ENCODE data around the gene RAMACL. TPM values are rescaled to one million over a fixed set of nuclear protein-coding genes. Genes with fewer than 3 reads are reported as not detected.

Gene RAMACL
- total RNA-seq, 6 experiments from 2014 or later = 0.19 to 1.4 (median 0.65) TPM

DNA sequence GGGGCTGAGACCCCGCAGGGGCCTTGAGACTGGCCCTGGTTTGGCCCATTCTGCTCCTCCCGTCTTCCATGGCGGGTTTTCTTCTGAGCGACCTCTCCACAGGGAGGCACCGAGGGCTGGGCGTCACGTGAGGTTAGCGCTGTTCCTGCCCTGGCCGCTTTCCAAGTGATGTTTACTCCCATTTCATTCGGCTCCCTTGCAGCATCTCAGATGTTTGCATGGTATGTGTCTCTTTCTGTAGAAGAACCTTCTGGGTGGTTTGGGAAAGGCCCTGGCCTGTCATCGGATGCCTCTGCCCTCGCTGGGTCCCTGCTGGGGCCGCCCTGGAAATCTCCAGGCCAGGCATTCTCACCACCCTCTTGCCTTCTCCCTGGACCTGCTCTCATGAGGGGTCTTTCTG is 17.3 kb downstream of the RAMACL start:
- 77% methylated on average over 10 of the region's 13 CpGs for WGBS (ENCODE audit: insufficient coverage, low coverage, low lambda C conversion rate, missing lambda C conversion rate)

DNA sequence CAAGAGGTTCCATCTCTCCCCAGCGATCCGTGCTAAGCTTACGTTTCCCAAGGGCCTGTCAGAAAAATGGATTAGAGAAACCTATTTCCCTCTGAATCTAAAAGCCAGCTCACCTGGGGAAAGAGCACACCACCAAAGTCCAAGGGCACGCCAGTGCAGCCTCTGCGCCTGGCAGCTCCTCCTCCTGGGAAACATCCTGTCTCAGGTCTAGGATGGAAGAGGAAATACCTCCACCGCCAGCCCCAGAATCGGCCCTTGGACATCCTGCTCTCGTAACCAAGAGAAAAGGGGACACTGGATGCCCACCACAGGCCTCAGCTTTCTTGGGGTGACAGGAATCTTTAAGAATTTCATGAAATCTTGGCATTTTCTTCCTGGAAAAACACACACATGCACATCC is 18.7 kb downstream of the RAMACL start:
- no peaks in the 10 kb centered on the region for H3K9me3 ChIP-seq
- no peaks in the 10 kb centered on the region for H3K36me3 ChIP-seq
- no peak overlapping the region for H3K27ac ChIP-seq
- H3K4me3 ChIP-seq = no peak overlapping the region
- intact Hi-C loops (cut with DNase I) = no loop called here
- H3K4me1 ChIP-seq = no peaks in the 10 kb centered on the region
- no peaks in the 10 kb centered on the region for H3K27me3 ChIP-seq
- ATAC-seq = no peak
- TF ChIP-seq POLR2A (IDR thresholded peaks at IDR 0.05) (no peak), CTCF (IDR thresholded peaks at IDR 0.05) (no peak)
- WGBS (ENCODE audit: insufficient coverage, low coverage, low lambda C conversion rate, missing lambda C conversion rate) = 73% methylated on average over 7 of the region's 8 CpGs
- DNase-seq = no peak

More for the DNA sequence above, 17.3 kb downstream of the RAMACL start:
- Histone ChIP-seq H3K27me3 (no peaks in the 10 kb centered on the region), H3K27ac (no peak overlapping the region), H3K36me3 (no peaks in the 10 kb centered on the region), H3K9me3 (no peaks in the 10 kb centered on the region), H3K4me1 (no peaks in the 10 kb centered on the region), H3K4me3 (no peak overlapping the region)
- intact Hi-C loops (cut with DNase I) = no loop called here
- no peak for ATAC-seq
- peak in 1 of 3 donors; percentile 37 for DNase-seq
- TF ChIP-seq CTCF (IDR thresholded peaks at IDR 0.05) = no peak
- no peak for TF ChIP-seq POLR2A (IDR thresholded peaks at IDR 0.05)

GRCh38 chr6:166567107-166567506 is 19.4 kb downstream of the RAMACL start:
- ATAC-seq (no peak), DNase-seq (no peak)
- WGBS (ENCODE audit: insufficient coverage, low coverage, low lambda C conversion rate, missing lambda C conversion rate) = 80% methylated on average over 5 of the region's 8 CpGs
- Histone ChIP-seq H3K36me3 (no peaks in the 10 kb centered on the region), H3K27me3 (no peaks in the 10 kb centered on the region), H3K9me3 (no peaks in the 10 kb centered on the region), H3K4me3 (no peak overlapping the region), H3K4me1 (no peaks in the 10 kb centered on the region), H3K27ac (no peak overlapping the region)
- no peak for TF ChIP-seq CTCF (IDR thresholded peaks at IDR 0.05)
- TF ChIP-seq POLR2A (IDR thresholded peaks at IDR 0.05) = no peak
- intact Hi-C loops (cut with DNase I) = no loop called here

DNA sequence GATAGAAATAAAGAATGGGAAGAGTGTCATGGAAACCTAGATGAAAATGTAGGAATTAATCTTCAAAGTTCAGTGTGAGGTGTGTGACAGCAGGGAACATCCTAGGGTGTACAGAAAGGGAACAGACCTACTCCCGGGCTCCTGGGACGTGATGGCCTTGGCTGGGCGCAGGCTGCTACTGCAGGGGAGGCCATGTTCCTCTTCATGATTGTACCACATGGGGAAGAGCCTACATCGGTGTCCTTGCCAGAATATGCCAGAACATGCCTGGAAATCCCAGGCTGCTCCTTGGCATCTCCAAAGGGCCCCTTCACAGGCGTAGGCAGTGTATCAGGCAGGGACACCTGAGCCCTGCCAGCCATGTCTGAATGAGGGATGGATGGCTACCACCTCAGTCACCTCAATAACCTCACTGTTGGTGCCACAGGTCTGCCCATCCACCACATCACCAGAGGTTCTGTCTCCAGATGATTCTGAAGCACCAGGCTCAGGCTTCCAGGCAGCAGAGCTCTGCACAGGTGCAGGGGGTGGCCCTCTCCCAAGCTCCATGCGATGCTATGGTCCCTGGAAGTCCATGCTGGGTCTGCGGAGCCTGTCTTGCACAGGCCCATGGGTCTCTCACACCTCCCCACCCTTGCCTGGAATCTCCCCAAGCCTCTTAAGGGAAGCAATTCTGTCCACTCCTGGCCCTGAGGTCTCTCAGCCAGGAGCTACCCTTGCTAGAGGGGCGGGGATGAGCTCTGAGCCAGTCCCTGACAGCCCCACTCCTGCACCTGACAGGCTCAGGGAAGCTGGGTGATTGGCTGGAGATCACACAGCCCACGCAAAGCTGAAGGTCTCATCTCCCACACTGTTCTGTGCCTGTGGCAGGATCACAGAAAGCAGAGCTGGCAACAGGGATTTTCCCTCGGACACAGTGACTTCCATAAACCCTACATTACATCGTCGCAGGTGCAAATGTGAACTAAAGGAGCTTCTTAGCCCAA is 20.2 kb downstream of the RAMACL start:
- DNase-seq (no peak), ATAC-seq (no peak)
- no CpG with 5 or more reads among the region's 12 CpGs for WGBS (ENCODE audit: insufficient coverage, low coverage, low lambda C conversion rate, missing lambda C conversion rate)
- Histone ChIP-seq H3K27ac (no peak overlapping the region), H3K4me1 (no peaks in the 10 kb centered on the region), H3K27me3 (no peaks in the 10 kb centered on the region), H3K9me3 (no peaks in the 10 kb centered on the region), H3K36me3 (no peaks in the 10 kb centered on the region), H3K4me3 (no peak overlapping the region)
- intact Hi-C loops (cut with DNase I) = no loop called here
- no peak for TF ChIP-seq CTCF (IDR thresholded peaks at IDR 0.05)
- no peak for TF ChIP-seq POLR2A (IDR thresholded peaks at IDR 0.05)
